Measurements from ENCODE around the gene PTK6. TPM values are rescaled to one million over a fixed set of nuclear protein-coding genes. Genes with fewer than 3 reads are reported as not detected.

Gene PTK6
- total and polyA plus RNA-seq, 2 experiments from 2014 or later = 0.27 to 1.1 TPM

- H3K27me3 ChIP-seq = peaks cover 22% of the 10 kb centered on the region
- no peak overlapping the region for H3K4me3 ChIP-seq
- H3K4me2 ChIP-seq = no peak overlapping the region
- no peak for TF ChIP-seq EZH2phosphoT487 (IDR thresholded peaks at IDR 0.05; ENCODE audit: low read depth, severe bottlenecking, unreplicated experiment)
- no peak for TF ChIP-seq EZH2 (IDR thresholded peaks at IDR 0.05; ENCODE audit: borderline replicate concordance)
- TF ChIP-seq CTCF (IDR thresholded peaks at IDR 0.05; ENCODE audit: poor library complexity) = no peak
- 68% methylated on average over 15 of the region's 15 CpGs for WGBS (ENCODE audit: low lambda C conversion rate, missing lambda C conversion rate)
- H3K9me2 ChIP-seq (replicated peaks; ENCODE audit: insufficient read depth) = no peaks in the 10 kb centered on the region
- no peaks in the 10 kb centered on the region for H3K9me3 ChIP-seq (ENCODE audit: low read depth)
- no peak overlapping the region for H2AFZ ChIP-seq
- H4K20me1 ChIP-seq (ENCODE audit: insufficient read depth, poor library complexity, severe bottlenecking) = no peaks in the 10 kb centered on the region
- H3K27ac ChIP-seq = no peak overlapping the region
- H3K36me3 ChIP-seq (replicated peaks; ENCODE audit: insufficient read depth, low read depth) = no peaks in the 10 kb centered on the region
- no peak for DNase-seq (ENCODE audit: low spot score)
- no peaks in the 10 kb centered on the region for H3K79me2 ChIP-seq
- peaks cover 8% of the 10 kb centered on the region for H3K4me1 ChIP-seq (ENCODE audit: insufficient read depth)
Observed at GRCh38 chr20:63502671-63503172, 34.5 kb downstream of the PTK6 start.

- Histone ChIP-seq H4K20me1 (ENCODE audit: insufficient read depth, poor library complexity, severe bottlenecking) (no peaks in the 10 kb centered on the region), H3K79me2 (no peaks in the 10 kb centered on the region), H3K27ac (no peak overlapping the region), H3K36me3 (replicated peaks; ENCODE audit: insufficient read depth, low read depth) (no peaks in the 10 kb centered on the region), H3K4me2 (no peak overlapping the region), H3K4me1 (ENCODE audit: insufficient read depth) (peaks cover 8% of the 10 kb centered on the region), H3K4me3 (no peak overlapping the region), H3K27me3 (peaks cover 29% of the 10 kb centered on the region), H3K9me3 (ENCODE audit: low read depth) (no peaks in the 10 kb centered on the region), H2AFZ (no peak overlapping the region), H3K9me2 (replicated peaks; ENCODE audit: insufficient read depth) (no peaks in the 10 kb centered on the region)
- DNase-seq (ENCODE audit: low spot score) = no peak
- 56% methylated on average over 20 of the region's 26 CpGs for WGBS (ENCODE audit: low lambda C conversion rate, missing lambda C conversion rate)
- TF ChIP-seq EZH2phosphoT487 (IDR thresholded peaks at IDR 0.05; ENCODE audit: low read depth, severe bottlenecking, unreplicated experiment) = no peak
- no peak for TF ChIP-seq CTCF (IDR thresholded peaks at IDR 0.05; ENCODE audit: poor library complexity)
- no peak for TF ChIP-seq EZH2 (IDR thresholded peaks at IDR 0.05; ENCODE audit: borderline replicate concordance)
Observed at GRCh38 chr20:63501818-63502670, 35.1 kb downstream of the PTK6 start.

- H2AFZ ChIP-seq = no peak overlapping the region
- no peaks in the 10 kb centered on the region for H4K20me1 ChIP-seq (ENCODE audit: insufficient read depth, poor library complexity, severe bottlenecking)
- H3K9me2 ChIP-seq (replicated peaks; ENCODE audit: insufficient read depth) = no peaks in the 10 kb centered on the region
- 84% methylated on average over 27 of the region's 27 CpGs for WGBS (ENCODE audit: low lambda C conversion rate, missing lambda C conversion rate)
- H3K27ac ChIP-seq = no peak overlapping the region
- peaks cover 29% of the 10 kb centered on the region for H3K27me3 ChIP-seq
- H3K36me3 ChIP-seq (replicated peaks; ENCODE audit: insufficient read depth, low read depth) = no peaks in the 10 kb centered on the region
- H3K9me3 ChIP-seq (ENCODE audit: low read depth) = no peaks in the 10 kb centered on the region
- no peak overlapping the region for H3K4me2 ChIP-seq
- peaks cover 8% of the 10 kb centered on the region for H3K4me1 ChIP-seq (ENCODE audit: insufficient read depth)
- DNase-seq (ENCODE audit: low spot score) = no peak
- no peaks in the 10 kb centered on the region for H3K79me2 ChIP-seq
- TF ChIP-seq EZH2phosphoT487 (IDR thresholded peaks at IDR 0.05; ENCODE audit: low read depth, severe bottlenecking, unreplicated experiment) (no peak), CTCF (IDR thresholded peaks at IDR 0.05; ENCODE audit: poor library complexity) (no peak), EZH2 (IDR thresholded peaks at IDR 0.05; ENCODE audit: borderline replicate concordance) (no peak)
- H3K4me3 ChIP-seq = no peak overlapping the region
Observed at GRCh38 chr20:63500902-63501817, 36.0 kb downstream of the PTK6 start.

Measured in hepatocyte (in vitro differentiated cells).